WERI-Rb-1 (cell line): Measurements from ENCODE around the gene AP5B1.

Experiments used
- DNase-seq: peaks from one replicate; pipeline ENCODE4 v3.0.0-alpha.2; 2020
- H3K27ac ChIP-seq: fragments of 250-450 bp; sonication (Bioruptor Pico); 2 replicates; pipeline ENCODE4 v1.5.1; 2020; ENCODE audit warnings: mild to moderate bottlenecking, moderate library complexity
- H3K27me3 ChIP-seq: fragments of 250-450 bp; sonication (Bioruptor Pico); 2 replicates; pipeline ENCODE4 v1.5.1; 2021; ENCODE audit warnings: mild to moderate bottlenecking, low read depth, moderate library complexity; ENCODE audit not compliant: insufficient read depth, severe bottlenecking
- H3K36me3 ChIP-seq: fragments of 250-450 bp; sonication (Bioruptor Pico); 2 replicates; pipeline ENCODE4 v1.5.1; 2020; ENCODE audit warnings: mild to moderate bottlenecking, moderate library complexity
- H3K4me3 ChIP-seq: 2 replicates; pipeline ENCODE4 v1.5.1; 2011; ENCODE audit warnings: low read depth, mild to moderate bottlenecking, control low read depth, low read length
- H3K9me3 ChIP-seq: fragments of 250-450 bp; sonication (Bioruptor Pico); 2 replicates; pipeline ENCODE4 v1.5.1; 2021; ENCODE audit warnings: mild to moderate bottlenecking, moderate library complexity; ENCODE audit not compliant: severe bottlenecking
- CTCF ChIP-seq: IDR thresholded peaks from 2 replicates; pipeline ENCODE4 v1.5.1; 2011; ENCODE audit warnings: low read depth, mild to moderate bottlenecking, control low read depth, inconsistent platforms, low read length

AP5B1 gene

GRCh38 chr11:65796726-65797601, 16.2 kb upstream of the AP5B1 start:
- no peak for TF ChIP-seq CTCF
- Histone ChIP-seq H3K4me3 (no peak overlapping the region), H3K36me3 (no peaks in the 10 kb centered on the region), H3K27me3 (no peaks in the 10 kb centered on the region), H3K9me3 (no peaks in the 10 kb centered on the region), H3K27ac (no peak overlapping the region)
- DNase-seq, result no peak

- Histone ChIP-seq H3K27me3 (no peaks in the 10 kb centered on the region), H3K27ac (no peak overlapping the region), H3K4me3 (no peak overlapping the region), H3K9me3 (no peaks in the 10 kb centered on the region), H3K36me3 (no peaks in the 10 kb centered on the region)
- TF ChIP-seq CTCF, result no peak
- DNase-seq, result no peak
Observed at GRCh38 chr11:65794570-65795510, 14.1 kb upstream of the AP5B1 start.

GRCh38 chr11:65793625-65794400, 13.0 kb upstream of the AP5B1 start:
- no peaks in the 10 kb centered on the region for H3K36me3 ChIP-seq
- DNase-seq, result no peak
- H3K27ac ChIP-seq, result no peak overlapping the region
- no peaks in the 10 kb centered on the region for H3K9me3 ChIP-seq
- H3K27me3 ChIP-seq, result no peaks in the 10 kb centered on the region
- no peak for TF ChIP-seq CTCF
- no peak overlapping the region for H3K4me3 ChIP-seq

- no peak overlapping the region for H3K4me3 ChIP-seq
- no peaks in the 10 kb centered on the region for H3K9me3 ChIP-seq
- no peaks in the 10 kb centered on the region for H3K27me3 ChIP-seq
- no peak for TF ChIP-seq CTCF
- no peak overlapping the region for H3K27ac ChIP-seq
- DNase-seq, result no peak
- no peaks in the 10 kb centered on the region for H3K36me3 ChIP-seq
Observed at GRCh38 chr11:65793144-65793581, 12.4 kb upstream of the AP5B1 start.

GRCh38 chr11:65792456-65792855, 11.7 kb upstream of the AP5B1 start:
- Histone ChIP-seq H3K9me3 (no peaks in the 10 kb centered on the region), H3K27me3 (no peaks in the 10 kb centered on the region), H3K36me3 (no peaks in the 10 kb centered on the region), H3K4me3 (no peak overlapping the region), H3K27ac (no peak overlapping the region)
- DNase-seq, result no peak
- TF ChIP-seq CTCF, result no peak
